ENCODE results near the gene NSF.

NSF gene

GRCh38 chr17:46776298-46777005, 186.0 kb downstream of the NSF start:
- WGBS, 2 experiments (ENCODE audit: insufficient coverage in 2 of 2) = 93 to 96% methylated on average over 8 to 11 of the region's 12 CpGs
- H3K36me3 ChIP-seq (ENCODE audit: control insufficient read depth, insufficient read depth, low read length) = peaks cover 3% of the 10 kb centered on the region
- peaks cover 5% of the 10 kb centered on the region for H3K4me1 ChIP-seq (ENCODE audit: control insufficient read depth, insufficient read depth, low read length, poor library complexity, severe bottlenecking)
- no peak overlapping the region for H3K4me3 ChIP-seq (ENCODE audit: extremely low read depth, insufficient read depth, low read length, poor library complexity, severe bottlenecking)
- H3K27ac ChIP-seq (ENCODE audit: low read depth, low read length, severe bottlenecking) = no peak overlapping the region
- H3K9me3 ChIP-seq (ENCODE audit: control insufficient read depth, low read length) = no peaks in the 10 kb centered on the region

GRCh38 chr17:46777943-46778915, 187.8 kb downstream of the NSF start:
- Histone ChIP-seq H3K27ac (ENCODE audit: low read depth, low read length, severe bottlenecking) (no peak overlapping the region), H3K9me3 (ENCODE audit: control insufficient read depth, low read length) (no peaks in the 10 kb centered on the region), H3K4me1 (ENCODE audit: control insufficient read depth, insufficient read depth, low read length, poor library complexity, severe bottlenecking) (peaks cover 3% of the 10 kb centered on the region), H3K36me3 (ENCODE audit: control insufficient read depth, insufficient read depth, low read length) (peaks cover 3% of the 10 kb centered on the region), H3K4me3 (ENCODE audit: extremely low read depth, insufficient read depth, low read length, poor library complexity, severe bottlenecking) (no peak overlapping the region)
- 88 to 89% methylated on average over 18 to 20 of the region's 23 CpGs for WGBS, 2 experiments (ENCODE audit: insufficient coverage in 2 of 2)

- 92 to 95% methylated on average over 5 of the region's 5 CpGs for WGBS, 2 experiments (ENCODE audit: insufficient coverage in 2 of 2)
Measured at GRCh38 chr17:46780003-46780373, 189.5 kb downstream of the NSF start.

GRCh38 chr17:46782250-46782953, 191.9 kb downstream of the NSF start:
- Histone ChIP-seq H3K36me3 (ENCODE audit: control insufficient read depth, insufficient read depth, low read length) (no peaks in the 10 kb centered on the region), H3K9me3 (ENCODE audit: control insufficient read depth, low read length) (no peaks in the 10 kb centered on the region), H3K4me1 (ENCODE audit: control insufficient read depth, insufficient read depth, low read length, poor library complexity, severe bottlenecking) (peaks cover 10% of the 10 kb centered on the region), H3K4me3 (ENCODE audit: extremely low read depth, insufficient read depth, low read length, poor library complexity, severe bottlenecking) (no peak overlapping the region), H3K27ac (ENCODE audit: low read depth, low read length, severe bottlenecking) (no peak overlapping the region)
- 86 to 93% methylated on average over 6 to 7 of the region's 9 CpGs for WGBS, 2 experiments (ENCODE audit: insufficient coverage in 2 of 2)

More at GRCh38 chr17:46780003-46780373, 189.5 kb downstream of the NSF start:
- Histone ChIP-seq H3K4me1 (ENCODE audit: control insufficient read depth, insufficient read depth, low read length, poor library complexity, severe bottlenecking) (peaks cover 3% of the 10 kb centered on the region), H3K27ac (ENCODE audit: low read depth, low read length, severe bottlenecking) (no peak overlapping the region), H3K36me3 (ENCODE audit: control insufficient read depth, insufficient read depth, low read length) (peaks cover 3% of the 10 kb centered on the region), H3K9me3 (ENCODE audit: control insufficient read depth, low read length) (no peaks in the 10 kb centered on the region), H3K4me3 (ENCODE audit: extremely low read depth, insufficient read depth, low read length, poor library complexity, severe bottlenecking) (no peak overlapping the region)

GRCh38 chr17:46783031-46783593, 192.6 kb downstream of the NSF start:
- no peaks in the 10 kb centered on the region for H3K36me3 ChIP-seq (ENCODE audit: control insufficient read depth, insufficient read depth, low read length)
- 89 to 91% methylated on average over 4 to 7 of the region's 7 CpGs for WGBS, 2 experiments (ENCODE audit: insufficient coverage in 2 of 2)
- peaks cover 10% of the 10 kb centered on the region for H3K4me1 ChIP-seq (ENCODE audit: control insufficient read depth, insufficient read depth, low read length, poor library complexity, severe bottlenecking)
- H3K9me3 ChIP-seq (ENCODE audit: control insufficient read depth, low read length) = no peaks in the 10 kb centered on the region
- no peak overlapping the region for H3K27ac ChIP-seq (ENCODE audit: low read depth, low read length, severe bottlenecking)
- no peak overlapping the region for H3K4me3 ChIP-seq (ENCODE audit: extremely low read depth, insufficient read depth, low read length, poor library complexity, severe bottlenecking)

- H3K9me3 ChIP-seq (ENCODE audit: control insufficient read depth, low read length) = peaks cover 7% of the 10 kb centered on the region
- no peaks in the 10 kb centered on the region for H3K36me3 ChIP-seq (ENCODE audit: control insufficient read depth, insufficient read depth, low read length)
- no peak overlapping the region for H3K27ac ChIP-seq (ENCODE audit: low read depth, low read length, severe bottlenecking)
- H3K4me1 ChIP-seq (ENCODE audit: control insufficient read depth, insufficient read depth, low read length, poor library complexity, severe bottlenecking) = peaks cover 11% of the 10 kb centered on the region
- no peak overlapping the region for H3K4me3 ChIP-seq (ENCODE audit: extremely low read depth, insufficient read depth, low read length, poor library complexity, severe bottlenecking)
- 22 to 50% methylated on average over 1 to 6 of the region's 7 CpGs for WGBS, 2 experiments (ENCODE audit: insufficient coverage in 2 of 2)
Measured at GRCh38 chr17:46785696-46786095, 195.2 kb downstream of the NSF start.

GRCh38 chr17:46787478-46787877, 197.0 kb downstream of the NSF start:
- Histone ChIP-seq H3K9me3 (ENCODE audit: control insufficient read depth, low read length) (peaks cover 7% of the 10 kb centered on the region), H3K4me3 (ENCODE audit: extremely low read depth, insufficient read depth, low read length, poor library complexity, severe bottlenecking) (no peak overlapping the region), H3K4me1 (ENCODE audit: control insufficient read depth, insufficient read depth, low read length, poor library complexity, severe bottlenecking) (peaks cover 11% of the 10 kb centered on the region), H3K36me3 (ENCODE audit: control insufficient read depth, insufficient read depth, low read length) (no peaks in the 10 kb centered on the region), H3K27ac (ENCODE audit: low read depth, low read length, severe bottlenecking) (no peak overlapping the region)
- WGBS, 2 experiments (ENCODE audit: insufficient coverage in 2 of 2) = 92 to 95% methylated on average over 11 to 13 of the region's 13 CpGs

- no peaks in the 10 kb centered on the region for H3K36me3 ChIP-seq (ENCODE audit: control insufficient read depth, insufficient read depth, low read length)
- peaks cover 11% of the 10 kb centered on the region for H3K4me1 ChIP-seq (ENCODE audit: control insufficient read depth, insufficient read depth, low read length, poor library complexity, severe bottlenecking)
- peaks cover 7% of the 10 kb centered on the region for H3K9me3 ChIP-seq (ENCODE audit: control insufficient read depth, low read length)
- 87 to 94% methylated on average over 2 of the region's 5 CpGs for WGBS, 2 experiments (ENCODE audit: insufficient coverage in 2 of 2)
- H3K27ac ChIP-seq (ENCODE audit: low read depth, low read length, severe bottlenecking) = no peak overlapping the region
- no peak overlapping the region for H3K4me3 ChIP-seq (ENCODE audit: extremely low read depth, insufficient read depth, low read length, poor library complexity, severe bottlenecking)
Measured at GRCh38 chr17:46788300-46788699, 197.8 kb downstream of the NSF start.

- WGBS, 2 experiments (ENCODE audit: insufficient coverage in 2 of 2) = 77 to 78% methylated on average over 7 of the region's 7 CpGs
Measured at GRCh38 chr17:46788796-46789195, 198.3 kb downstream of the NSF start.

GRCh38 chr17:46789610-46790009, 199.1 kb downstream of the NSF start:
- Histone ChIP-seq H3K9me3 (ENCODE audit: control insufficient read depth, low read length) (peaks cover 7% of the 10 kb centered on the region), H3K4me1 (ENCODE audit: control insufficient read depth, insufficient read depth, low read length, poor library complexity, severe bottlenecking) (peaks cover 11% of the 10 kb centered on the region), H3K36me3 (ENCODE audit: control insufficient read depth, insufficient read depth, low read length) (no peaks in the 10 kb centered on the region), H3K27ac (ENCODE audit: low read depth, low read length, severe bottlenecking) (no peak overlapping the region), H3K4me3 (ENCODE audit: extremely low read depth, insufficient read depth, low read length, poor library complexity, severe bottlenecking) (no peak overlapping the region)
- 96 to 97% methylated on average over 5 of the region's 8 CpGs for WGBS, 2 experiments (ENCODE audit: insufficient coverage in 2 of 2)

More at GRCh38 chr17:46788796-46789195, 198.3 kb downstream of the NSF start:
- H3K36me3 ChIP-seq (ENCODE audit: control insufficient read depth, insufficient read depth, low read length) = no peaks in the 10 kb centered on the region
- peaks cover 7% of the 10 kb centered on the region for H3K9me3 ChIP-seq (ENCODE audit: control insufficient read depth, low read length)
- no peak overlapping the region for H3K4me3 ChIP-seq (ENCODE audit: extremely low read depth, insufficient read depth, low read length, poor library complexity, severe bottlenecking)
- H3K27ac ChIP-seq (ENCODE audit: low read depth, low read length, severe bottlenecking) = no peak overlapping the region
- H3K4me1 ChIP-seq (ENCODE audit: control insufficient read depth, insufficient read depth, low read length, poor library complexity, severe bottlenecking) = peaks cover 11% of the 10 kb centered on the region
